Ovary (tissue), 3 donors: ENCODE data around the gene RBM46.

Experiments
- POLR2A ChIP-seq: fragments of 450-650 bp; IDR thresholded peaks from one replicate; pipeline ENCODE4 v1.6.1; 2017; ENCODE audit warnings: antibody characterized with exemption, mild to moderate bottlenecking, moderate library complexity
- TF ChIP-seq, protein P1 (sequence below), 3 donors: fragments of 450-650 bp in 2 of 3; fragments of 200-600 bp in 1 of 3; IDR thresholded peaks; one replicate each; pipeline versions ENCODE4 v1.5.1 to v1.8.0; 2016 to 2022; ENCODE audit warnings: antibody characterized with exemption in 3 of 3, mild to moderate bottlenecking in 1 of 3
- donor health status: DM: no; HTN: no; CAD: no.

DNA sequence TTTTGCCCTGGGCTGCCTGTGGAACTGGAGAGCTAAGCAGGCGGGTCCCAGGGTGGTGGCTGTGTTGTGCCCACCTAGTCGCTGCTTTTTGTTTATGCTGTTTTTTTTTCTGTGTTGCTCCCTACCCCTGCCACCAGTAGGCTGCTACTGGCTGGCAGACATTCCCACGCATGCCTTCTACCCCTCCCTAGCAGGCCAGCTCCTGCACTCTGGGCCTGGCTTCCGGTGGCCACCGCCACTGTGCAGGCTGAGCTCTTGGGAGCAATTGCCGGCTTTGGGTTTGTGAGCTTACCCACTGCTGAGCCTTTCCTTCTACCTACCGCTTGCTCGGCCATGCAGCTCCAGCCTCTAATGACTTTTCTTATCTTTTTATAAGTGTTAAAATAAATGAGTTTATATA is 57.6 kb downstream of the RBM46 start:
- TF ChIP-seq, protein P1, sequence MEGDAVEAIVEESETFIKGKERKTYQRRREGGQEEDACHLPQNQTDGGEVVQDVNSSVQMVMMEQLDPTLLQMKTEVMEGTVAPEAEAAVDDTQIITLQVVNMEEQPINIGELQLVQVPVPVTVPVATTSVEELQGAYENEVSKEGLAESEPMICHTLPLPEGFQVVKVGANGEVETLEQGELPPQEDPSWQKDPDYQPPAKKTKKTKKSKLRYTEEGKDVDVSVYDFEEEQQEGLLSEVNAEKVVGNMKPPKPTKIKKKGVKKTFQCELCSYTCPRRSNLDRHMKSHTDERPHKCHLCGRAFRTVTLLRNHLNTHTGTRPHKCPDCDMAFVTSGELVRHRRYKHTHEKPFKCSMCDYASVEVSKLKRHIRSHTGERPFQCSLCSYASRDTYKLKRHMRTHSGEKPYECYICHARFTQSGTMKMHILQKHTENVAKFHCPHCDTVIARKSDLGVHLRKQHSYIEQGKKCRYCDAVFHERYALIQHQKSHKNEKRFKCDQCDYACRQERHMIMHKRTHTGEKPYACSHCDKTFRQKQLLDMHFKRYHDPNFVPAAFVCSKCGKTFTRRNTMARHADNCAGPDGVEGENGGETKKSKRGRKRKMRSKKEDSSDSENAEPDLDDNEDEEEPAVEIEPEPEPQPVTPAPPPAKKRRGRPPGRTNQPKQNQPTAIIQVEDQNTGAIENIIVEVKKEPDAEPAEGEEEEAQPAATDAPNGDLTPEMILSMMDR (IDR thresholded peaks at IDR 0.05) = no peak
- no peak for TF ChIP-seq POLR2A
